ENCODE data around the gene FOXE3.
A peak's percentile ranks its signal among the peaks of the same experiment; 100 is the strongest.

FOXE3 gene

GRCh38 chr1:47424336-47424982 is 8.4 kb downstream of the FOXE3 start:
- Histone ChIP-seq H2AFZ (ENCODE audit: low read length) (no peak overlapping the region), H3K9me3 (replicated peaks in 1 of 2; ENCODE audit: control insufficient read depth in 2 of 2, insufficient read depth in 1 of 2, low read depth in 1 of 2, low read length in 2 of 2) (no peaks in the 10 kb centered on the region), H2BK12ac (ENCODE audit: low read length) (no peak overlapping the region), H2AK5ac (ENCODE audit: low read depth, low read length) (no peak overlapping the region), H3K4me2 (ENCODE audit: insufficient read depth, low read length, poor library complexity, severe bottlenecking) (no peak overlapping the region), H3K23ac (ENCODE audit: low read depth, low read length, poor library complexity) (no peak overlapping the region), H2BK120ac (ENCODE audit: low read depth, low read length) (no peak overlapping the region), H2BK5ac (ENCODE audit: low read length) (no peak overlapping the region), H3K27ac (replicated peaks; ENCODE audit: low read length) (no peak overlapping the region), H3K27me3 (ENCODE audit: control insufficient read depth in 3 of 3, insufficient read depth in 3 of 3, low read depth in 1 of 3, low read length in 3 of 3) (peaks cover 5 to 57% (median 12%) of the 10 kb centered on the region in 3 experiments), H3K18ac (ENCODE audit: low read length) (no peak overlapping the region), H3K36me3 (replicated peaks in 1 of 2; ENCODE audit: control insufficient read depth in 2 of 2, insufficient read depth in 2 of 2, low read length in 2 of 2) (no peaks in the 10 kb centered on the region), H3K14ac (ENCODE audit: low read length) (no peak overlapping the region), H4K91ac (ENCODE audit: low read depth, low read length, poor library complexity) (no peak overlapping the region), H3K4me3 (ENCODE audit: low read length in 2 of 2) (no peak overlapping the region), H3K4me1 (ENCODE audit: control insufficient read depth in 2 of 2, insufficient read depth in 1 of 2, low read depth in 1 of 2, low read length in 2 of 2) (peaks cover 0 to 2% of the 10 kb centered on the region in 2 donors), H3K9ac (ENCODE audit: low read depth, low read length, poor library complexity) (no peak overlapping the region), H4K8ac (ENCODE audit: low read depth, low read length) (no peak overlapping the region), H3K79me1 (ENCODE audit: low read depth, low read length) (no peaks in the 10 kb centered on the region), H3K4ac (ENCODE audit: low read length) (no peak overlapping the region), H2BK15ac (ENCODE audit: low read length) (no peak overlapping the region)
- no CpG with 5 or more reads among the region's 6 CpGs for WGBS, 2 donors (ENCODE audit: extremely low coverage in 2 of 2, insufficient read length in 2 of 2, insufficient replicate concordance in 1 of 2)
- peak; percentile 64 for DNase-seq (ENCODE audit: low spot score)

- H4K91ac ChIP-seq (ENCODE audit: low read depth, low read length, poor library complexity): no peak overlapping the region
- no peak overlapping the region for H3K23ac ChIP-seq (ENCODE audit: low read depth, low read length, poor library complexity)
- H2BK12ac ChIP-seq (ENCODE audit: low read length): no peak overlapping the region
- H2BK120ac ChIP-seq (ENCODE audit: low read depth, low read length): no peak overlapping the region
- no peaks in the 10 kb centered on the region for H3K79me1 ChIP-seq (ENCODE audit: low read depth, low read length)
- H3K4me1 ChIP-seq (ENCODE audit: control insufficient read depth in 2 of 2, insufficient read depth in 1 of 2, low read depth in 1 of 2, low read length in 2 of 2): peaks cover 5 to 7% of the 10 kb centered on the region in 2 donors
- no peak overlapping the region for H4K8ac ChIP-seq (ENCODE audit: low read depth, low read length)
- no peak overlapping the region for H3K4me3 ChIP-seq (ENCODE audit: low read length in 2 of 2)
- peaks cover 25 to 85% (median 52%) of the 10 kb centered on the region in 3 experiments for H3K27me3 ChIP-seq (ENCODE audit: control insufficient read depth in 3 of 3, insufficient read depth in 3 of 3, low read depth in 1 of 3, low read length in 3 of 3)
- H3K4ac ChIP-seq (ENCODE audit: low read length): no peak overlapping the region
- H2AK5ac ChIP-seq (ENCODE audit: low read depth, low read length): no peak overlapping the region
- no peak overlapping the region for H3K18ac ChIP-seq (ENCODE audit: low read length)
- no peak overlapping the region for H2BK15ac ChIP-seq (ENCODE audit: low read length)
- DNase-seq (ENCODE audit: low spot score): no peak
- no CpG with 5 or more reads among the region's 1 CpG for WGBS, 2 donors (ENCODE audit: extremely low coverage in 2 of 2, insufficient read length in 2 of 2, insufficient replicate concordance in 1 of 2)
- no peak overlapping the region for H2BK5ac ChIP-seq (ENCODE audit: low read length)
- H3K9ac ChIP-seq (ENCODE audit: low read depth, low read length, poor library complexity): no peak overlapping the region
- H3K36me3 ChIP-seq (replicated peaks in 1 of 2; ENCODE audit: control insufficient read depth in 2 of 2, insufficient read depth in 2 of 2, low read length in 2 of 2): no peaks in the 10 kb centered on the region
- H3K14ac ChIP-seq (ENCODE audit: low read length): no peak overlapping the region
- H3K4me2 ChIP-seq (ENCODE audit: insufficient read depth, low read length, poor library complexity, severe bottlenecking): no peak overlapping the region
- H3K9me3 ChIP-seq (replicated peaks in 1 of 2; ENCODE audit: control insufficient read depth in 2 of 2, insufficient read depth in 1 of 2, low read depth in 1 of 2, low read length in 2 of 2): no peaks in the 10 kb centered on the region
- no peak overlapping the region for H2AFZ ChIP-seq (ENCODE audit: low read length)
- H3K27ac ChIP-seq (replicated peaks; ENCODE audit: low read length): no peak overlapping the region
Measured at GRCh38 chr1:47431534-47431933, 15.4 kb downstream of the FOXE3 start.

- WGBS, 2 donors (ENCODE audit: extremely low coverage in 2 of 2, insufficient read length in 2 of 2, insufficient replicate concordance in 1 of 2): no CpG with 5 or more reads among the region's 32 CpGs
- DNase-seq (ENCODE audit: low spot score): peak; percentile 87
- no peak overlapping the region for H2BK12ac ChIP-seq (ENCODE audit: low read length)
- no peak overlapping the region for H3K4ac ChIP-seq (ENCODE audit: low read length)
- no peaks in the 10 kb centered on the region for H3K79me1 ChIP-seq (ENCODE audit: low read depth, low read length)
- H3K4me1 ChIP-seq (ENCODE audit: control insufficient read depth in 2 of 2, insufficient read depth in 1 of 2, low read depth in 1 of 2, low read length in 2 of 2): peaks cover 5 to 12% of the 10 kb centered on the region in 2 donors
- peak overlapping the region in 1 of 2 donors; percentile 28 for H3K4me3 ChIP-seq (ENCODE audit: low read length in 2 of 2)
- H3K27ac ChIP-seq (replicated peaks; ENCODE audit: low read length): no peak overlapping the region
- H3K18ac ChIP-seq (ENCODE audit: low read length): peak overlapping the region; percentile 68
- no peak overlapping the region for H4K8ac ChIP-seq (ENCODE audit: low read depth, low read length)
- H3K14ac ChIP-seq (ENCODE audit: low read length): no peak overlapping the region
- H4K91ac ChIP-seq (ENCODE audit: low read depth, low read length, poor library complexity): no peak overlapping the region
- H3K27me3 ChIP-seq (ENCODE audit: control insufficient read depth in 3 of 3, insufficient read depth in 3 of 3, low read depth in 1 of 3, low read length in 3 of 3): peaks cover 33 to 87% (median 60%) of the 10 kb centered on the region in 3 experiments
- peak overlapping the region; percentile 4 for H3K23ac ChIP-seq (ENCODE audit: low read depth, low read length, poor library complexity)
- no peak overlapping the region for H2BK15ac ChIP-seq (ENCODE audit: low read length)
- H3K9ac ChIP-seq (ENCODE audit: low read depth, low read length, poor library complexity): no peak overlapping the region
- H2AFZ ChIP-seq (ENCODE audit: low read length): peak overlapping the region; percentile 90
- peak overlapping the region; percentile 73 for H2AK5ac ChIP-seq (ENCODE audit: low read depth, low read length)
- no peak overlapping the region for H2BK120ac ChIP-seq (ENCODE audit: low read depth, low read length)
- no peak overlapping the region for H2BK5ac ChIP-seq (ENCODE audit: low read length)
- H3K36me3 ChIP-seq (replicated peaks in 1 of 2; ENCODE audit: control insufficient read depth in 2 of 2, insufficient read depth in 2 of 2, low read length in 2 of 2): no peaks in the 10 kb centered on the region
- no peaks in the 10 kb centered on the region for H3K9me3 ChIP-seq (replicated peaks in 1 of 2; ENCODE audit: control insufficient read depth in 2 of 2, insufficient read depth in 1 of 2, low read depth in 1 of 2, low read length in 2 of 2)
- H3K4me2 ChIP-seq (ENCODE audit: insufficient read depth, low read length, poor library complexity, severe bottlenecking): peak overlapping the region; percentile 59
Measured at GRCh38 chr1:47432071-47433036, 16.3 kb downstream of the FOXE3 start.

- Histone ChIP-seq H3K18ac (ENCODE audit: low read length) (no peak overlapping the region), H3K27me3 (ENCODE audit: control insufficient read depth in 3 of 3, insufficient read depth in 3 of 3, low read depth in 1 of 3, low read length in 3 of 3) (peaks cover 34 to 83% (median 62%) of the 10 kb centered on the region in 3 experiments), H3K4me3 (ENCODE audit: low read length in 2 of 2) (peak overlapping the region in 1 of 2 donors; percentile 27), H3K4ac (ENCODE audit: low read length) (no peak overlapping the region), H4K8ac (ENCODE audit: low read depth, low read length) (no peak overlapping the region), H2AK5ac (ENCODE audit: low read depth, low read length) (peak overlapping the region; percentile 73), H3K4me2 (ENCODE audit: insufficient read depth, low read length, poor library complexity, severe bottlenecking) (peak overlapping the region; percentile 59), H2BK15ac (ENCODE audit: low read length) (no peak overlapping the region), H3K9ac (ENCODE audit: low read depth, low read length, poor library complexity) (no peak overlapping the region), H2AFZ (ENCODE audit: low read length) (peak overlapping the region; percentile 90), H2BK12ac (ENCODE audit: low read length) (no peak overlapping the region), H3K79me1 (ENCODE audit: low read depth, low read length) (no peaks in the 10 kb centered on the region), H3K14ac (ENCODE audit: low read length) (no peak overlapping the region), H2BK5ac (ENCODE audit: low read length) (no peak overlapping the region), H3K36me3 (replicated peaks in 1 of 2; ENCODE audit: control insufficient read depth in 2 of 2, insufficient read depth in 2 of 2, low read length in 2 of 2) (no peaks in the 10 kb centered on the region), H3K9me3 (replicated peaks in 1 of 2; ENCODE audit: control insufficient read depth in 2 of 2, insufficient read depth in 1 of 2, low read depth in 1 of 2, low read length in 2 of 2) (no peaks in the 10 kb centered on the region), H3K23ac (ENCODE audit: low read depth, low read length, poor library complexity) (peak overlapping the region; percentile 4), H3K4me1 (ENCODE audit: control insufficient read depth in 2 of 2, insufficient read depth in 1 of 2, low read depth in 1 of 2, low read length in 2 of 2) (peaks cover 5 to 12% of the 10 kb centered on the region in 2 donors), H2BK120ac (ENCODE audit: low read depth, low read length) (no peak overlapping the region), H3K27ac (replicated peaks; ENCODE audit: low read length) (no peak overlapping the region), H4K91ac (ENCODE audit: low read depth, low read length, poor library complexity) (no peak overlapping the region)
- WGBS, 2 donors (ENCODE audit: extremely low coverage in 2 of 2, insufficient read length in 2 of 2, insufficient replicate concordance in 1 of 2): no CpG with 5 or more reads among the region's 17 CpGs
- no peak for DNase-seq (ENCODE audit: low spot score)
Measured at GRCh38 chr1:47433037-47433421, 16.9 kb downstream of the FOXE3 start.

Measured in neuronal stem cell (in vitro differentiated cells).